Measurements from ENCODE around the gene CCDC148. TPM values are rescaled to one million over a fixed set of nuclear protein-coding genes. Genes with fewer than 3 reads are reported as not detected.
A peak's percentile ranks its signal among the peaks of the same experiment; 100 is the strongest.

CCDC148 gene
- total RNA-seq, 3 donors from 2014 or later (not counting 1 experiment from before 2014, with no cell fraction given), result not detected

DNA sequence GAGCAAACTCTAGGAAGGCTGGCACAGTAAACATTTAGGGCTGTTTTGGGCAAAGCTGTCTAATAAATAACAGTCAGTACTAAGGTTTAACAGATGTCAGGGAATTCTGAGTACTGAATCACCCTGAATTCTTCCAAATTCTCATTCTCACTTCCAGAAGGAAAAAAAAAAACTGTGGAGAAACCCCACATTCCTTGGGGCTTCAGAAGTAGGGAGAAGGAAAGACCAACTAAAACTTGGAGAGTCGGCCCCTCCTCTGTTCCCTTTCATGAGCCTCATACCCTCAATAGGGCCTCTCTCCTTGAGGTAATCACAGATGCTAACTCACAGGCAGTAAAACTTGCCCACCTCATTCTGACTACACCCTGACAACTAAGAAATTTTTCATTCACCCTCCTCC is 62.1 kb downstream of the CCDC148 start:
- intact Hi-C loops (cut with micrococcal nuclease), result no loop called here
- H3K4me3 Mint-ChIP-seq, result no peak overlapping the region
- H3K4me1 ChIP-seq (ENCODE audit: control insufficient read depth, insufficient read depth, low read length), result no peaks in the 10 kb centered on the region
- H3K27me3 ChIP-seq (ENCODE audit: control insufficient read depth, insufficient read depth, low read length), result no peaks in the 10 kb centered on the region
- no peaks in the 10 kb centered on the region for H3K36me3 ChIP-seq (ENCODE audit: control insufficient read depth, insufficient read depth, low read length)
- DNase-seq (no peak), ATAC-seq (no peak)
- peaks cover 0 to 5% of the 10 kb centered on the region in 2 donors for H3K27me3 Mint-ChIP-seq (ENCODE audit: low read depth in 2 of 2)
- H3K27ac Mint-ChIP-seq, result no peak overlapping the region
- no peak overlapping the region for H3K27ac ChIP-seq (ENCODE audit: low read length)
- no peaks in the 10 kb centered on the region for H3K9me3 ChIP-seq (ENCODE audit: control insufficient read depth, insufficient read depth, low read length)
- no peak overlapping the region for H3K4me3 ChIP-seq (ENCODE audit: low read length)
- TF ChIP-seq, protein P1, sequence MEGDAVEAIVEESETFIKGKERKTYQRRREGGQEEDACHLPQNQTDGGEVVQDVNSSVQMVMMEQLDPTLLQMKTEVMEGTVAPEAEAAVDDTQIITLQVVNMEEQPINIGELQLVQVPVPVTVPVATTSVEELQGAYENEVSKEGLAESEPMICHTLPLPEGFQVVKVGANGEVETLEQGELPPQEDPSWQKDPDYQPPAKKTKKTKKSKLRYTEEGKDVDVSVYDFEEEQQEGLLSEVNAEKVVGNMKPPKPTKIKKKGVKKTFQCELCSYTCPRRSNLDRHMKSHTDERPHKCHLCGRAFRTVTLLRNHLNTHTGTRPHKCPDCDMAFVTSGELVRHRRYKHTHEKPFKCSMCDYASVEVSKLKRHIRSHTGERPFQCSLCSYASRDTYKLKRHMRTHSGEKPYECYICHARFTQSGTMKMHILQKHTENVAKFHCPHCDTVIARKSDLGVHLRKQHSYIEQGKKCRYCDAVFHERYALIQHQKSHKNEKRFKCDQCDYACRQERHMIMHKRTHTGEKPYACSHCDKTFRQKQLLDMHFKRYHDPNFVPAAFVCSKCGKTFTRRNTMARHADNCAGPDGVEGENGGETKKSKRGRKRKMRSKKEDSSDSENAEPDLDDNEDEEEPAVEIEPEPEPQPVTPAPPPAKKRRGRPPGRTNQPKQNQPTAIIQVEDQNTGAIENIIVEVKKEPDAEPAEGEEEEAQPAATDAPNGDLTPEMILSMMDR (IDR thresholded peaks at IDR 0.05), result no peak
- H3K36me3 Mint-ChIP-seq, result no peaks in the 10 kb centered on the region
- H3K4me1 Mint-ChIP-seq, result peaks cover 9% of the 10 kb centered on the region in 2 donors
- 94% methylated on average over 1 of the region's 1 CpG for WGBS (ENCODE audit: insufficient coverage)
- peaks cover 0 to 3% of the 10 kb centered on the region in 2 donors for H3K9me3 Mint-ChIP-seq

DNA sequence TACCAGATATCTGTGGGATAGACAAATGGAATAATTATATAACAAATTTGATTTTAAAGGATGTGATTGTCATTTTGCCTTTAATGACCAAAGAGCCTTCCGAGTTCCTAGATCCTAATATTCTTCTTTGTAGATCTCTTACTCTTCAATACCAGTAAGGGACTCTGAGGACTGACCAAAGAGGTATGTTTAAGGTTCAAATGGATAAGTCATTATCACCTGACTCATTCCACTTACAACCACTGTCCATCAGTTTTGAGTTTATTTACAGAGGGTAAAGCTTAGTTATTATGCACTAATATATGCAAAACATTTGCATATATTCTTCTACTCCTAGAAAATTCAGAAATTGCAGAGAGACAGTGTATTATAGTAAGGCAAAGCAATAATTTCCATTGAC is 62.7 kb downstream of the CCDC148 start:
- Mint-ChIP-seq H3K4me3 (no peak overlapping the region), H3K9me3 (peaks cover 0 to 3% of the 10 kb centered on the region in 2 donors), H3K4me1 (peaks cover 9% of the 10 kb centered on the region in 2 donors), H3K36me3 (no peaks in the 10 kb centered on the region), H3K27ac (no peak overlapping the region), H3K27me3 (ENCODE audit: low read depth in 2 of 2) (peaks cover 0 to 5% of the 10 kb centered on the region in 2 donors)
- Histone ChIP-seq H3K4me3 (ENCODE audit: low read length) (no peak overlapping the region), H3K4me1 (ENCODE audit: control insufficient read depth, insufficient read depth, low read length) (no peaks in the 10 kb centered on the region), H3K27ac (ENCODE audit: low read length) (no peak overlapping the region), H3K36me3 (ENCODE audit: control insufficient read depth, insufficient read depth, low read length) (no peaks in the 10 kb centered on the region), H3K9me3 (ENCODE audit: control insufficient read depth, insufficient read depth, low read length) (no peaks in the 10 kb centered on the region), H3K27me3 (ENCODE audit: control insufficient read depth, insufficient read depth, low read length) (no peaks in the 10 kb centered on the region)
- WGBS (ENCODE audit: insufficient coverage), result no CpG with 5 or more reads among the region's 1 CpG
- ATAC-seq, result no peak
- intact Hi-C loops (cut with micrococcal nuclease), result no loop called here
- TF ChIP-seq, protein P1 (IDR thresholded peaks at IDR 0.05), result no peak
- no peak for DNase-seq

DNA sequence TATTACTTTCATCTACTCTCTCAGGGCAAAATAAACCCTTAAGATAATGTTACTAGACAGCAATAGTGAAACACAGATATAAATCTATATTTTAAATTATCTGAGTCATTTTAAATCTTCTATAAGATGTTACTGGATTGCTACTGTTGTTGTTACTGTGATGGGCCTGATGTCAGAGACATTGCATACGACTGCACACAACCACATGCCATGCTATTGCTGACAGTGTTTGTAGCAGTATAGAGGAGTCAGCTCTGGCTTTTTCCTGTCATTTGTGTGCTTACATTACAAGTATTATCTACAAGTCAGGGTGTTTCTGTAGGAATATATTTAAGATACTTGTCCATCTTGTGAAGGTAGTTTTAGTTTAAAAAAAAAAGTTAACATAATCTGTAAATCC is 63.9 kb downstream of the CCDC148 start:
- Mint-ChIP-seq H3K27ac (no peak overlapping the region), H3K36me3 (no peaks in the 10 kb centered on the region), H3K4me3 (no peak overlapping the region), H3K4me1 (peaks cover 9% of the 10 kb centered on the region in 2 donors), H3K9me3 (no peaks in the 10 kb centered on the region), H3K27me3 (ENCODE audit: low read depth in 2 of 2) (no peaks in the 10 kb centered on the region)
- 0% methylated on average over 1 of the region's 1 CpG for WGBS (ENCODE audit: insufficient coverage)
- Histone ChIP-seq H3K27me3 (ENCODE audit: control insufficient read depth, insufficient read depth, low read length) (no peaks in the 10 kb centered on the region), H3K9me3 (ENCODE audit: control insufficient read depth, insufficient read depth, low read length) (no peaks in the 10 kb centered on the region), H3K27ac (ENCODE audit: low read length) (no peak overlapping the region), H3K4me3 (ENCODE audit: low read length) (no peak overlapping the region), H3K4me1 (ENCODE audit: control insufficient read depth, insufficient read depth, low read length) (no peaks in the 10 kb centered on the region), H3K36me3 (ENCODE audit: control insufficient read depth, insufficient read depth, low read length) (no peaks in the 10 kb centered on the region)
- TF ChIP-seq, protein P1 (IDR thresholded peaks at IDR 0.05), result no peak
- no peak for DNase-seq
- ATAC-seq, result peak in 1 of 3 donors; percentile 47
- intact Hi-C loops (cut with micrococcal nuclease), result no loop called here

DNA sequence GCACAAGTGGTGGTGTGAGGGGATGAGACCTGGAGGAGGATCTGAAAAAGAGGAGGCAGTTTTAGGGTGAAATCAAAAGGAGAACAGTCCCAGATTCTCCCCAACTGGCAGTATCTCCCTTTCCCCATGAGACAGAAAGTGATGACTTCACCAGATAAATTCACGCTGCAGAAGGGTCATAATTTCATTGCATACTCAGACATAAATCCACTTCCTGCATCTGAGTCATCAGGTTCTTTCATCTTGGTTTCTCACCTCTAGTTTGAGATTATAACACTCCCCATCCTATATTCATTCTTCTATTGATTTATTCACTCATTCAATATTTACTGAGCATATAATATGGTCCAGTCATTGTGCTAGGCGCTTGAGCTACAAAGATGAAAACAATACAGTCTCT is 64.7 kb downstream of the CCDC148 start:
- H3K36me3 Mint-ChIP-seq, result no peaks in the 10 kb centered on the region
- Histone ChIP-seq H3K27me3 (ENCODE audit: control insufficient read depth, insufficient read depth, low read length) (no peaks in the 10 kb centered on the region), H3K9me3 (ENCODE audit: control insufficient read depth, insufficient read depth, low read length) (no peaks in the 10 kb centered on the region), H3K4me1 (ENCODE audit: control insufficient read depth, insufficient read depth, low read length) (no peaks in the 10 kb centered on the region), H3K36me3 (ENCODE audit: control insufficient read depth, insufficient read depth, low read length) (no peaks in the 10 kb centered on the region), H3K4me3 (ENCODE audit: low read length) (no peak overlapping the region), H3K27ac (ENCODE audit: low read length) (no peak overlapping the region)
- TF ChIP-seq, protein P1 (IDR thresholded peaks at IDR 0.05), result no peak
- no peak overlapping the region for H3K4me3 Mint-ChIP-seq
- H3K27ac Mint-ChIP-seq, result peak overlapping the region in 1 of 2 donors; percentile 35
- peak in 1 of 2 donors; percentile 22 for DNase-seq
- 56% methylated on average over 2 of the region's 2 CpGs for WGBS (ENCODE audit: insufficient coverage)
- ATAC-seq, result peak; percentile 62 to 89 (median 68)
- peaks cover 0 to 5% of the 10 kb centered on the region in 2 donors for H3K27me3 Mint-ChIP-seq (ENCODE audit: low read depth in 2 of 2)
- peaks cover 9% of the 10 kb centered on the region in 2 donors for H3K4me1 Mint-ChIP-seq
- intact Hi-C loops (cut with micrococcal nuclease), result no loop called here
- H3K9me3 Mint-ChIP-seq, result no peaks in the 10 kb centered on the region
